Activated naive CD8-positive, alpha-beta T cell treated with anti-CD3 and anti-CD28 coated beads for 36 hours (primary cell): ENCODE measurements around the gene KIF20B. TPM values are rescaled to one million over a fixed set of nuclear protein-coding genes. Genes with fewer than 3 reads are reported as not detected.

Experiments
- total RNA-seq, 2 experiments: library from RNA; stranded (reverse); gene quantifications; one replicate each; pipeline ENCODE4 v1.2.3, GENCODE V29; 2021

The KIF20B gene
- total RNA-seq, 2 experiments from 2014 or later, result 61.7 to 63.2 TPM

Other genes with a start within 250 kb of the KIF20B start
- gene SLC16A12, start 166.0 kb upstream of the KIF20B start, total RNA-seq, result not detected
- 1 to 10 TPM; 2.0 TPM for gene PANK1, start 56.3 kb upstream of the KIF20B start, total RNA-seq